AG04450 (cell line): ENCODE measurements around the gene PIR. TPM values are rescaled to one million over a fixed set of nuclear protein-coding genes. Genes with fewer than 3 reads are reported as not detected.

Experiments
- CTCF ChIA-PET: fragments of 300-600, 350-600 bp; formaldehyde crosslinking; extraction: SDS; loops from one replicate; lab custom pipeline; 2022; ENCODE audit warnings: antibody characterized with exemption, inconsistent platforms; lab: Charles Lee
- POLR2A ChIA-PET: fragments of 350-600 bp; formaldehyde crosslinking; extraction: SDS; loops from one replicate; lab custom pipeline; 2021; ENCODE audit warnings: antibody characterized with exemption, inconsistent platforms; lab: Yijun Ruan, JAX
- DNase-seq: peaks from one replicate; pipeline ENCODE4 v3.0.0-alpha.2; 2011; ENCODE audit warnings: low read depth, low spot score
- H3K27ac ChIP-seq: one replicate; pipeline ENCODE4 v1.5.1; 2012; ENCODE audit warnings: low read depth, low read length, control low read depth
- H3K27me3 ChIP-seq: one replicate; pipeline ENCODE4 v1.6.0; 2012; ENCODE audit warnings: low read length; ENCODE audit not compliant: control insufficient read depth, insufficient read depth
- H3K4me3 ChIP-seq: 2 replicates; pipeline ENCODE4 v1.5.1; 2011; ENCODE audit warnings: mild to moderate bottlenecking, low read depth, low read length, control low read depth
- H3K9me3 ChIP-seq: 2 replicates; pipeline ENCODE4 v1.5.1; 2012; ENCODE audit warnings: low read length; ENCODE audit not compliant: control insufficient read depth, insufficient read depth
- polyA plus RNA-seq: library from polyadenylated mRNA; depleted of rRNA; stranded (reverse); fragments of >200 nt; gene quantifications from 2 replicates; pipeline ENCODE4 v1.2.3, GENCODE V29; 2011
- TF ChIP-seq, protein P1 (sequence below): IDR thresholded peaks from 2 replicates; pipeline ENCODE4 v1.5.1; 2011; ENCODE audit warnings: low read depth, low read length, control low read depth, inconsistent platforms

Gene PIR
- polyA plus RNA-seq, 1 experiment, result 42.5 TPM

GRCh38 chrX:15356444-15356843 lies 136.7 kb downstream of the PIR start:
- H3K27me3 ChIP-seq, result no peaks in the 10 kb centered on the region
- no peak overlapping the region for H3K27ac ChIP-seq
- DNase-seq, result peak; percentile 30
- TF ChIP-seq, protein P1, sequence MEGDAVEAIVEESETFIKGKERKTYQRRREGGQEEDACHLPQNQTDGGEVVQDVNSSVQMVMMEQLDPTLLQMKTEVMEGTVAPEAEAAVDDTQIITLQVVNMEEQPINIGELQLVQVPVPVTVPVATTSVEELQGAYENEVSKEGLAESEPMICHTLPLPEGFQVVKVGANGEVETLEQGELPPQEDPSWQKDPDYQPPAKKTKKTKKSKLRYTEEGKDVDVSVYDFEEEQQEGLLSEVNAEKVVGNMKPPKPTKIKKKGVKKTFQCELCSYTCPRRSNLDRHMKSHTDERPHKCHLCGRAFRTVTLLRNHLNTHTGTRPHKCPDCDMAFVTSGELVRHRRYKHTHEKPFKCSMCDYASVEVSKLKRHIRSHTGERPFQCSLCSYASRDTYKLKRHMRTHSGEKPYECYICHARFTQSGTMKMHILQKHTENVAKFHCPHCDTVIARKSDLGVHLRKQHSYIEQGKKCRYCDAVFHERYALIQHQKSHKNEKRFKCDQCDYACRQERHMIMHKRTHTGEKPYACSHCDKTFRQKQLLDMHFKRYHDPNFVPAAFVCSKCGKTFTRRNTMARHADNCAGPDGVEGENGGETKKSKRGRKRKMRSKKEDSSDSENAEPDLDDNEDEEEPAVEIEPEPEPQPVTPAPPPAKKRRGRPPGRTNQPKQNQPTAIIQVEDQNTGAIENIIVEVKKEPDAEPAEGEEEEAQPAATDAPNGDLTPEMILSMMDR, result no peak
- H3K9me3 ChIP-seq, result no peaks in the 10 kb centered on the region
- POLR2A ChIA-PET, result no interaction called here
- CTCF ChIA-PET, result interaction anchor here (1.0 to 1.2 kb wide), 2 partner anchors 81 to 112 kb away, joined by 3 to 5 read pairs; no protein-coding TSS in a partner anchor
- H3K4me3 ChIP-seq, result no peak overlapping the region

DNA sequence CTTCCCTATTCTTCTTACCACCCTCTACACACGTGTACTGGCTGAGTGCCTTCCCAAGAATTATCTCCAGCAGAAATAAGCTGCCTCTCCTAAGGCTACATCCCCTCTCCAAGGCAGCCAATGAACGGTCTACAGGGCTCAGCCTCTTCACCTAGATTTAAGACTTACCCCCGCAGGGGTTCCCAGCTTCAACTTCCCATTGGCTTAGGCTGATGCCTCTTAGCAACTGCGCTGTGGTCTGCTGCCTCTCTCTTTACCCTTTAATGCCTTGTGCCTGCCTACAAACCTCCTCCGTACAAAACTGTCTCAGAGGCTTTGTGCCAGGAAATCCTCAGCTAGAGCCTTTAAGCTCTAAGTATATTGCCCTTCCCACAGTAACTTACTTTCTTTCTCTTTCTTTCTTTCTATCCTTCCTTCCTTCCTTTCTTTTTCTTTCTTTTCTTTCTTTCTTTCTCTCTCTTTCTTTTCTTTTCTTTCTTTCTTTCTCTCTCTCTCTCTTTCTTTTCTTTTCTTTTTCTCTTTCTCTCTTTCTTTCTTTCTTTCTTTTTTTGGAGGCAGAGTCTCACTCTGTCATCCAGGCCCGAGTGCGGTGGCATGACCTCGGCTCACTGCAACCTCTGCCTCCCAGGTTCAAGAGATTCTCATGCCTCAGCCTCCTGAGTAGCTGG lies 142.7 kb downstream of the PIR start:
- CTCF ChIA-PET, result interaction anchor here (0.7 to 11.6 kb wide), 8 partner anchors 11 to 125 kb away, joined by 3 to 206 read pairs (median 8); no protein-coding TSS in a partner anchor

GRCh38 chrX:15349046-15349445 lies 144.1 kb downstream of the PIR start:
- H3K4me3 ChIP-seq, result no peak overlapping the region
- POLR2A ChIA-PET, result no interaction called here
- no peak overlapping the region for H3K27ac ChIP-seq
- no peaks in the 10 kb centered on the region for H3K27me3 ChIP-seq
- DNase-seq, result peak; percentile 53
- TF ChIP-seq, protein P1, result peak; percentile 52
- H3K9me3 ChIP-seq, result no peaks in the 10 kb centered on the region
- CTCF ChIA-PET, result interaction anchor here (0.6 to 11.6 kb wide), 37 partner anchors 9 to 1323 kb away, joined by 3 to 206 read pairs (median 4); partner anchors contain the start of genes BMX, PIR and VEGFD

More for the DNA sequence above, 142.7 kb downstream of the PIR start:
- no peak overlapping the region for H3K27ac ChIP-seq
- no peak overlapping the region for H3K4me3 ChIP-seq
- H3K27me3 ChIP-seq, result no peaks in the 10 kb centered on the region
- no peak for DNase-seq
- POLR2A ChIA-PET, result no interaction called here
- no peaks in the 10 kb centered on the region for H3K9me3 ChIP-seq
- TF ChIP-seq, protein P1, result no peak

GRCh38 chrX:15345976-15346375 lies 147.2 kb downstream of the PIR start:
- Histone ChIP-seq H3K27me3 (no peaks in the 10 kb centered on the region), H3K4me3 (no peak overlapping the region), H3K27ac (no peak overlapping the region), H3K9me3 (no peaks in the 10 kb centered on the region)
- DNase-seq, result no peak
- TF ChIP-seq, protein P1, result no peak
- ChIA-PET CTCF (interaction anchor here (0.9 to 11.6 kb wide), 2 partner anchors 121 to 126 kb away, joined by 4 to 206 read pairs; no protein-coding TSS in a partner anchor), POLR2A (no interaction called here)

GRCh38 chrX:15344106-15344505 lies 149.0 kb downstream of the PIR start:
- no peaks in the 10 kb centered on the region for H3K27me3 ChIP-seq
- DNase-seq, result no peak
- H3K27ac ChIP-seq, result no peak overlapping the region
- H3K9me3 ChIP-seq, result no peaks in the 10 kb centered on the region
- POLR2A ChIA-PET, result no interaction called here
- TF ChIP-seq, protein P1, result no peak
- CTCF ChIA-PET, result interaction anchor here (2.9 to 11.6 kb wide), 2 partner anchors 123 to 124 kb away, joined by 17 to 206 read pairs; no protein-coding TSS in a partner anchor
- H3K4me3 ChIP-seq, result no peak overlapping the region
